Measurements from ENCODE around the gene MATN3.

DNA sequence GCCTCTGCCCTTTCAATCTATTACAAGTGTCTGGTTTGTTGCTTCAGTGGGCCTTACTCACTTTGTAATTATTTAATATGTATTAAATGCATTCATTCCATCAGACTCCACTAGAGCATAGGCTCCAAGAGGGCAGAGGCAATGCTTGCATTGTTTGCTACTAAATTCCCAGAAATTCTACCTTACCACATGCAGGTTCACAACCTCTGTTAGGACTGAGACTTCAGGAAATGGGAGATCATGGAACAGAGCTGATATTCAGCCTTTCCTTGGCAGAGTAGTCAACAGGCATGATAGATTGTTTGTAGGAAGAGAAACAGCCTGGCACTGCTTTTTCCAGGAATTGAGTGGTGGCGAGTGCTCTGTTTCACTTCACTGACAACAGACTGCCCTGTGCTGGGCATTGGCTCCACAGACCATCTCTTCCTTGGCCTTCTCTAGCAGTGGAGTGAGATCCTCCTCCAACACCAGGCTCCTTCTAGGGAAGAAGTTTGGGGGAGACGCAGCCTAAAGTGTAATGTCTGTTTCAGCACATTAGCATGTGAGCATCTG lies 6.2 kb upstream of the MATN3 start:
- no peak for TF ChIP-seq CTCF (IDR thresholded peaks at IDR 0.05; ENCODE audit: extremely low read depth in 1 of 2, insufficient read depth in 1 of 2, low read depth in 1 of 2, low read length in 2 of 2)
- no peak for TF ChIP-seq POLR2A (IDR thresholded peaks at IDR 0.05; ENCODE audit: low read depth, low read length)
- no peak for TF ChIP-seq POLR2AphosphoS5 (IDR thresholded peaks at IDR 0.05; ENCODE audit: insufficient read depth, low read depth, low read length)

All from endothelial cell of umbilical vein (primary cell).